HTERT RPE-1 (cell line): ENCODE measurements around the gene ADAMTS14.

Experiments used
- in situ Hi-C: fragments of 300-500 bp; cut with MboI; formaldehyde crosslinking; loops from 4 replicates; pipeline ENCODE4 v1.14.3; 2020; ENCODE audit warnings: low sequenced_read_pairs

ADAMTS14 gene

DNA sequence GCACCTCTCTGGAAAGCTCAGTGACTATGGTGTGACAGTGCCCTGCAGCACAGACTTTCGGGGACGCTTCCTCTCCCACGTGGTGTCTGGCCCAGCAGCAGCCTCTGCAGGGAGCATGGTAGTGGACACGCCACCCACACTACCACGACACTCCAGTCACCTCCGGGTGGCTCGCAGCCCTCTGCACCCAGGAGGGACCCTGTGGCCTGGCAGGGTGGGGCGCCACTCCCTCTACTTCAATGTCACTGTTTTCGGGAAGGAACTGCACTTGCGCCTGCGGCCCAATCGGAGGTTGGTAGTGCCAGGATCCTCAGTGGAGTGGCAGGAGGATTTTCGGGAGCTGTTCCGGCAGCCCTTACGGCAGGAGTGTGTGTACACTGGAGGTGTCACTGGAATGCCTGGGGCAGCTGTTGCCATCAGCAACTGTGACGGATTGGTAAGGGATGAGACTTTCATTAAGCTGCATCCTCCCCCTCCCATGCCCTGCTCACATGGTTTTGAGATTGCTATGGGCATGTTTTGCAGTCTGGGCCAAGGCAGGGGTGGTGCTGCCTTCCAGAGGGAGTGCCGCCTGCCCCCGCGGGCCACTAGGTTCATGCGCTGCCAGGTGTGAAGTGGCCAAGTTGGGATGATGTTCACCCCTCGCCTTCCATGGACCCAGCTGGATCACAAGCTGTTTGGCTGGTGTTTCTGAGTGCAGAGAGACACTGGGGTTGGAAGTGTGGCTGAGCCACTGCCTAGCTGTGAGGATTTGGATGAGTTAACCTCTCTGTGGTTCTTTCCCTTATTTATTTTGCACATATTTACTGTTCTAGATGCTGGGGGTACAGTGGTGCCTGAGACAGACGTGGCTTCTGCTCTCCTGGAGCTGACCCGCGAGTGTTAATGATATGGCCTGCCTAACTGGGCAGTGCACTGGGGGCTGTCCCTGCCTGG lies 2.5 kb downstream of the ADAMTS14 start:
- in situ Hi-C loops = no loop called here

DNA sequence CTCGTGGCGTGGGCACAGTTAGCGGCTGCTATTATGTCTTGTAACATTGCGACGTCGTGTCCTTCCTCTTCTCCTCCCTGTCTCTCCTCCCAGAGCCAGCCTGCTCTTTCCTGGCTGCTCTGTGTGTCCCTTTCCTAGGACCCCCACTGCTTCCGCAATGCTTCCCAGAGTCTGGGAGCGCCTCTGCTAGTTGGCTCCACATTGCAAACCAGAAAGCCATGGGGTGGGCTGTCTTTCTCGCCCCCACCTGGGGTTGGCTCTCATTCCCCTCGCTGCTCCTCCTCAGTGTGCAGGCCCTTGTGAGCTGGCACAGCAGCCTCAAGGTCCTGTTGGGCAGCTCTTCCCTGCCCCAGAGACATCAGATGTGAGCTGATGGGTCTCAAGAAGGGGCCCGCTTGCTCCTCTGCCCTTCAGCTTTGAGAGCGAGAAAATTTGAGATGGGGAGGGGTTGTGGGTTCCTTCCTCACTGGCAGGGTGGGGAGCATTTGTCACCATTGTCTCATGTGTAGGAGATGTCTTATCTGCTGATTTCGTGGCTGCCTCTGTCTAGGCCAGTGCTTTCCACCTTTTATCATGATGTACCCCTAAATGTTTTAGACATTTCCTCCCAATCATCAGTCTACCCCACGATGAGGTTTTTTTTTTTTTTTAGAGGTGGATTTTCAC lies 3.3 kb downstream of the ADAMTS14 start:
- in situ Hi-C loops = no loop called here

DNA sequence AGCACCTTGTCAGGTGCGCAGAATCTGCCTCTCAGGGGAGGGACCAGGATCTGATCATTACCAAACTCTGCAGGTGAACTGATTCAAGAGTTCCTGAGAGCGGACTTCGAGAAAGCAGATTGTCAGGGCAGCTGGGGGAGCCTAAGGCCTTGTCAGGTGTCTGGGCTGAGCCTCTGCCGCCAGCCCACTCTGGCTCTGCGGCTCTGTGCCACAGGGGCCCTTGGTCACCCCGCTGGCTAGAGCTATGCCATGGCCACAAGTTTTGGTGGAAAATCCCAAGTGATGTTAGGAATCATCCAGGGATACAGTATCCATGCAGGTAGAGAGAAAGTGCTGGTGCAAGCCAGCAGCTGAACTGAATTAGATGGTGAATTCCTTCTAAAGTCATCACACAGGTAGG lies 4.2 kb downstream of the ADAMTS14 start:
- in situ Hi-C loops = no loop called here

GRCh38 chr10:70677016-70677415 lies 4.7 kb downstream of the ADAMTS14 start:
- in situ Hi-C loops = no loop called here

- in situ Hi-C loops = no loop called here
Observed at GRCh38 chr10:70677620-70678249, 5.4 kb downstream of the ADAMTS14 start.

DNA sequence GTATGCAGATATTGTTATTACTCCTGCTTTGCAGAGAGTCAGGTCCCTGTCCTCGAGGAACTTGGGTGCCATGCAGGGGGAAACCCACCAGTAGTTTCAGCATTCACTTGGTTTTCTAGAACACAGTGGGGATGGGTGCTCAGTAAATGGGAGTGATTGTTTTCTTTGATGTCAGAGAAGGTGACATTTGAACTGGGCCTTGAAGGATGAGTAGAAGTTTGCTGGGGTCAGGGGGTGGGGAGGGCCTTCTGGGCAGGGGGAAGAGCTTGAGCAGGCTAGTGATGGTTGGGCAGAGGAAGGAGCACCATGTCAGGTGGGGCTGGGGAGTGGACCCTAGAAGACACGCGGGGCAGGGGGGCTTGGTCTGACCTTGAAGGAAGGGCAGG lies 5.9 kb downstream of the ADAMTS14 start:
- in situ Hi-C loops = no loop called here

DNA sequence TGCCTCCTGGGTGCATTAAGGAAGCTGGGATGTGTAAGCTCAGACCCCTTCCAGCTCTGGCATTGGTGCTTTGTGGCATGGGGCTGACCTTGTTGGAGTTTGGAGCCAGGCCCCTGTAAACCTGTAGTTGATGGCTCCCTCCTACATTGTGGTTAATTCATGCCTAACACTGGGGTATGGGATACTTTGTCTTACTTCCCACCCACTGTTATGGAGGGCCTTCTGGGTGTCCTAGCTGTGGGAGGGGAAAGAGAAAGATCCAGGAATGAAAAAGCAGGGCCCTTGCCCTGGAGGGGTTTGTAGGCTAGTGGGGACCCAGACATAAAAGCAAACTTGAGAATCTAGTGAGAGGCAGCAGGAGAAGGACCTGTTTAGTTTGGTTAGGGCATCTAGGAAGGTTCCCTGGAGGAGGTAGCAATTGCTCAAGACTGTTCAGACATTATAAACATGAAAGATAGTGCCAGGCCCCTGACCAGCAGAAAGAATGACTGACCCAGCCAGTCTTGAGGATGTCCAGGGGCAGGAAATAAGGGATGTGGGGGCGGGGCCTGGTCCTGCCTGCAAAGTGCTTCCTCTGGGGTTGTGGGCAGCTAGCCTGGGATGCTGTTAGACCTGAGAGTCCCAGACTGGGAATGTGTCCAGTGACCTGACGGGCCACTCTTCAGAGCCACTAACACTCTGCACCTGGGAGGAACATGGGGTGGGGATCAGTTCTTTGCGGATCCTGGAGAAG lies 6.6 kb downstream of the ADAMTS14 start:
- in situ Hi-C loops = no loop called here

DNA sequence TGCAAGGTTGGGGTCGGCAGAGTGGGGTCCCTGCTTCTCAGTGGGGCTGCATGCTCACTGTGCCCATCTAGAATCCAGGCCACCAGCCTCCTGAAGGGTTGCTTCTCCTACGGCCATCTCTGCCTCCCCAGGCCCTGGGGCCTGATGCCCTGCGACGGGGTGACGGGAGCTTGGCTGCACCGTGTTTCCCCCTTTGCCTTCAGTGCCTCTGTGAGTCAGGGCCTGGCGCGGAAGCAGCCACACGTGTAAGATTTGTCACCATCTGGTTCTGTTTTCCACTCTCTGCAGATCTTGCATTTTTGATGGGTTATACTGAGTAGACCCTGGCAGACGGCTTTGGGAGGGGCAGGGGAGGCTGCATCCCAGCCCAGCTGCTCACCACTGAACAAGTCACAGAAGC lies 7.2 kb downstream of the ADAMTS14 start:
- in situ Hi-C loops = no loop called here

- in situ Hi-C loops = no loop called here
Observed at GRCh38 chr10:70680899-70681730, 8.8 kb downstream of the ADAMTS14 start.

- in situ Hi-C loops = no loop called here
Observed at GRCh38 chr10:70681731-70682005, 9.4 kb downstream of the ADAMTS14 start.

GRCh38 chr10:70682920-70683600 lies 10.8 kb downstream of the ADAMTS14 start:
- in situ Hi-C loops = no loop called here

- in situ Hi-C loops = no loop called here
Observed at GRCh38 chr10:70683601-70683934, 11.3 kb downstream of the ADAMTS14 start.

GRCh38 chr10:70683940-70684339 lies 11.6 kb downstream of the ADAMTS14 start:
- in situ Hi-C loops = no loop called here

- in situ Hi-C loops = no loop called here
Observed at GRCh38 chr10:70684374-70684773, 12.1 kb downstream of the ADAMTS14 start.

DNA sequence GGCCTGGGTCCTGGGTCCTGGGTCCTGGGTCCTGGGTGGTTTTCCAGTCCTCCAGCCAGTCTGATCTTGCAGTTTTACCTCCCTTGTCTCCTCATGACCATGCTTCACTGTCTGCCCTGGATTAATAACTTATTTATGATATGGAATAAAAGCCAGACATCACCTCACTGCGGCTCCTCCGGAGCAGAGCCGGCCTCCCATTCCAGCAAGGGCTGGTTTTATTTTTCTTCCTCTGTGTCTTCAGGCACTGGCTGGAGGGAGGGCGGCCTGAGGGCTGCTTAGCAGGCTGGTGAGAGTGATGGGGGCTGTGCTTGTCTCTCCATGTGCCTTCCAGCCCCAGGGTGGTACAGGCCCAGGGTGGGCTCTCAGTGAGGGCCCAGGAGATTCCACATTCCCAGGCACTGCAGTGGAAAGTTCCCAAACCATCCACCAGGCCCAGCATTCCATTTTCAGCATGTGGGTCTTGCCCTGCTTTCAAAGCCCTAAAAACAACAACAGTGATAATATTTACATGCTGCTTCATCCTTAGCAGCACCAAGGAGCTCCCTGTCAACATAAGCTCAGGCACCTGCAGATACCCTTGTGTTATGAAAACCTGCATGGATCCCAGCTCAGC lies 12.6 kb downstream of the ADAMTS14 start:
- in situ Hi-C loops = no loop called here

DNA sequence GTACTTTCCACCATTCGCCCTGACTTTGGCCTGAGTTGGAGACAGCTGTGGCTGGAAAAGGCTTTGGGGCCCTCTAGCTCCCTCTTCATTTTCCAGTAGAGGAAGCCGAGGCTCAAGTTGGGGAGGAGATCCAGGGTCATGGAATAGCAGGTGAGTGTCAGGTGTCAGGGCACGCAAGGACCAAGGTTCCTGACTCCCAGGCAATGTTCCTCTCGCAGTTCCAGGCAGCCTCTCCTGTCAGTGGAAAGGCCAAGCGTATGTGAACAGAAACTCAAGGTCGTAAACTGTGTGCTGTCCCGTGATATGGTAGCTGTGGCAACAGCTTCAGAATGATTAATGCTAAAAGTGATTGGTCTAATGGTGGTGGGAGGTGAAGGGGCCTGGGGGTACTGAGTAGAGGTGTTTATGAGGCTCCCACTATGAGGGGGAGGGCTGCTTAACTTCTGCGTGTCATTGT lies 13.2 kb downstream of the ADAMTS14 start:
- in situ Hi-C loops = no loop called here

DNA sequence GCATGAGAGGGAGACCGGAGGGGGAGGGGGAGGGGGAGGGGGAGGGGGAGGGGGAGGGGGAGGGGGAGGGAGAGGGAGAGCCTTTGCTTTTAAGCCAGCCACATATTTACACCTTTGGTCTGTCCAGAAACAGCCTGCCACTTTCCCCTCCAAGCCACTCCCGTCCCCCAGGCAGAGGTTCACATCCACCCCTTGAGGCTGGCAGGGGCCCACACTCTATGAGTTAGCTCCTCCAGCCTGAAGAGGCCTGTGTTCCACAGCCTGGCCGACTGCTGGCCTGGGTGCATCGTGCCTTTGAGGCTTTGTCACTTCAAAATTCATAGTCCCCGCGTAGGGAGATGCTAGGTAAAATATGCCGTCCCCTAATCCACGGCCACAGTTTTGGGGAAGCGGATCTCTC lies 16.5 kb downstream of the ADAMTS14 start:
- in situ Hi-C loops = no loop called here

GRCh38 chr10:70689661-70690060 lies 17.4 kb downstream of the ADAMTS14 start:
- in situ Hi-C loops = no loop called here

DNA sequence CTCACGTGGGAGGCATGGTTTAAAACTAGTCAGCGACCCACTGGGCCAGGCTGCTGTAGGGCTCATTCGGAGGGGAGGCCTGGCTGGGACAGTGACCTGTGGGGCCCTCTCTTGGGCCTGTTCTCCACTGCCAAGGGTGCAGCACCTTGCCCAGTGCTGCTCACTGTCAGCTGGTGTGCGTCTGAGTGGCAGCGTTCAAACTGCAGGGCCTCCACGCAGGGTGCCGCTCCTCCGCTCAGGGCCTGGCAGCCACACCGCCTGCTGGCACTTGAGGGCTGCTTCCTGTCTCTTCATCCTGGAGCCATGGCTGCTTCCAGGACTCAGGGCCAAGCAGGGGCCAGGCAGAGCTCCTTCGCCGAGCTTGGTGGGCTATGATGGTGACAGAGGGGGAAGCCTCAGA lies 18.3 kb downstream of the ADAMTS14 start:
- in situ Hi-C loops = no loop called here

GRCh38 chr10:70691611-70692010 lies 19.3 kb downstream of the ADAMTS14 start:
- in situ Hi-C loops = no loop called here
